HG03159 (cell line): Measurements from ENCODE around the gene PAK1IP1.
A peak's percentile ranks its signal among the peaks of the same experiment; 100 is the strongest.
"Not testable (repeated sequence)": the region's sequence is repeated elsewhere in the genome, so short reads cannot be mapped to it uniquely, and the experiment has no call there.

Experiments used
- ATAC-seq: cut with Tn5 transposase; IDR thresholded peaks from one replicate; pipeline ENCODE4 v1.9.1; 2021; ENCODE audit warnings: mild to moderate bottlenecking, moderate library complexity; ENCODE audit not compliant: unreplicated experiment

The PAK1IP1 gene

DNA sequence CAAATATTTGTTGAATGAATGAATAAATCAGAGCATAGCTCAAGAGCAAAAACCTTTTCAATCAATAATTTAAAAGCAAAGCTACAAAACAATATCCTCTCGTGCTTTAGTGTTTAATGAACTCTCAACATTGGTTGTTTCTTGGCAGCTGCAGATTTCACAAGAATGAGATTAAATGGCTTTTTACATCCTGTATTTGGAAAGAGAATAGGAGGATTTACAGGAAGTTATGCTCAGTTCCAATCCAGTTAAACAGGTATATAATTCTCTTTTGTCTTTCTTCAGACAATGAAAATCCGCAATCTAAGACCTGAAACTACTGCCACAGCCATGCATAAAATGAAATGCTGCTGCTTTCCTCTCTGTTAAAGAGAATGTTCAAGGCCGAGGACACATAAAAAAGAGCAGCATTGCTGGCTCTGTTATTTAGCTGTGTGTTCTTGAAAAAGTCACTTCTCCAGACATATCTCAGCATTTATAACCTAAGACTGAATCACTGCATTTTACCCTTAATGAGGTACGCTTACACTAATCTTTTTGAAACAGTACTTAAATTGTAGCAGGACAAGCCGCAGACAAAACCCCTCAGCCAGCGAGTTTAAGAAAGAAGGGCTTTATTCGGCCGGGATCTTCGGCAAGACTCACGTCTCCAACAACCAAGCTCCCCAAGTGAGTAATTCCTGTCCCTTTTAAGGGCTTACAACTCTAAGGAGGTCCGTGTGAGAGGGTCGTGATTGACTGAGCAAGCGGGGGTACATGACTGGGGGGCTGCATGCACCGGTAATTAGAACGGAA is 3.9 kb upstream of the PAK1IP1 start:
- no peak for ATAC-seq

DNA sequence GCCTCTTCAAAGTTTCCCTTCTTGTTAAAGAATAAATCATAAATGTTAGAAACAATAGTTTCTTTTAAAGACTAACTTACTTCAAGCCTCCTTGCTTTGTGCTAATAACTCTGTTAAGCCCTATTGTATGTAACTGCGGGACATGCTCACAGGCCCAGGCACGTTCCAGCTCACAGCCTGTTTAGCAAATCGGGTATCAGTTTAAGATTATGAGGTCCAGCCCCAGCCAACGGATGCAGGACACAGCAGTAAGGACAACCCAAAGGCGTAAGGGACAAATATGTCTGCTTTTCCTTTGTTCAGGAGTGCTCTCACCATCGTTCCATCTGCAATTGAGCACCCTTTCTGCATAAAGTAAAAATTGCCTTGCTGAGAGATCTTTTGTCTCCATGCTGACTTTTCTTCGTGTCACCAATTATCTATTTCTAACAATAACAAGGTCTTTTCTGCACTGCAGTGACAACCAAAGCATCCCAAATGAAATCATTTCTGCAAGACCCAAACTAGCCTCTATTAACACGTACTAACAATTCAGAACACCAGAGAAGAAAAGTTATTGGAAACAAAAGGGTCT is 1.7 kb upstream of the PAK1IP1 start:
- no peak for ATAC-seq

DNA sequence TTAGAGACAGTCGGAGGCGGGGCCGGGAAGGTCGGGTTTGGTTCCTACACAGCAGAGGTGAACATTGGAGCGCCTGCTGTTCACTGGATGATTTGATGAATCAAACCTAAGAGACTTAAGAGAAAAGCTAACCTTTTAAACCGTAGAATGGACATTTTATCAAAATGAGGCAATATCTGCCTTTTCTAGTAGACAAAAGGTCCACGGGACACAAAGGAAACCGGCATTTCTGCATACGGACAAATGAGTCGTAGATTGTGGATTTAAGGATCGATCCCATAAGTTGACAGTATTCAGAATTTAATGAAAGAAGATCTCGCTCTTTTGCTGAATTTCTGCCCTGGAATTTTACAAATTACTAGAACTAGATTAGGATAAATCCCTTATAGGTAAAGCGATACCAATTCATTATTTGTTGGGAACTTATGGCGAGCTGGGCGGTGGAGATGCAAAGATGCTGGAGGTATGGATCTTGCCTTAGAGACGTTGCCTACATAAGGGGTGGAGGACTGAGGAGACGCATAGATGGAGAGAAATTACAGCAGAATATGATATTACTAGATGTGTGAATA is 400 bp downstream of the PAK1IP1 start:
- ATAC-seq, result no peak

DNA sequence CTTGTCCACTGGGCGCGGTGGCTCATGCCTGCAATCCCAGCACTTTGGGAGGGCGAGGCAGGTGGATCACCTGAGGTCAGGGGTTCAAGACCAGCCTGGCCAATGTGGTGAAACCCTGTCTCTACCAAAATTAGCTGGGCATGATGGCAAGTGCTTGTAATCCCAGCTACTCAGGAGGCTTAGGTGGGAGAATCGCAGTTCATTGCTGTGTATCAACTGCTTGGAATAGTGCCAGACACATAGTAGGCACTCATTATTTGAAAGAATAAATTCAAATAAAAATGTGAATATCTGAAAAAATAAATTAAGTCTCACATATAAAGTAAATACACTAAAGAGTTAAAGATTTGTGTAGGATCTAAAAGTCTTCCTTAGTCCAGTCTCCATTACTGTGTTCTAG is 1.9 kb downstream of the PAK1IP1 start:
- ATAC-seq, result no peak

DNA sequence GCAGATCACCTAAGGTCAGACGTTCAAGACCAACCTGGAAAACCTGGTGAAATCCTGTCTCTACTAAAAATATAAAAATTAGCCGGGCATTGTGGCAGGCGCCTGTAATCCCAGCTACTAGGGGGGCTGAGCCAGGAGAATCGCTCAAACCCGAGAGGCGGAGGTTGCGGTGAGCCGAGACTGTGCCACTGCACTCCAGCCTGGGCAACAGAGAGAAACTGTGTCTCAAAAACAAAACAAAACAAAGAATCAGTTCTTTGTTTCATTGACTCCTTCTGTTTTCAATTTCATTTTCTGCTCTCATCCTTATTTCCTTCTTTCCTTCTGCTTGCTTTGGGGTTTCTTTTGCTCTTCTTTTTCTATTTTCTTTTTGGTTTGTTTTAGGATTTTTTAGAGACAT is 19.2 kb downstream of the PAK1IP1 start:
- no peak for ATAC-seq

DNA sequence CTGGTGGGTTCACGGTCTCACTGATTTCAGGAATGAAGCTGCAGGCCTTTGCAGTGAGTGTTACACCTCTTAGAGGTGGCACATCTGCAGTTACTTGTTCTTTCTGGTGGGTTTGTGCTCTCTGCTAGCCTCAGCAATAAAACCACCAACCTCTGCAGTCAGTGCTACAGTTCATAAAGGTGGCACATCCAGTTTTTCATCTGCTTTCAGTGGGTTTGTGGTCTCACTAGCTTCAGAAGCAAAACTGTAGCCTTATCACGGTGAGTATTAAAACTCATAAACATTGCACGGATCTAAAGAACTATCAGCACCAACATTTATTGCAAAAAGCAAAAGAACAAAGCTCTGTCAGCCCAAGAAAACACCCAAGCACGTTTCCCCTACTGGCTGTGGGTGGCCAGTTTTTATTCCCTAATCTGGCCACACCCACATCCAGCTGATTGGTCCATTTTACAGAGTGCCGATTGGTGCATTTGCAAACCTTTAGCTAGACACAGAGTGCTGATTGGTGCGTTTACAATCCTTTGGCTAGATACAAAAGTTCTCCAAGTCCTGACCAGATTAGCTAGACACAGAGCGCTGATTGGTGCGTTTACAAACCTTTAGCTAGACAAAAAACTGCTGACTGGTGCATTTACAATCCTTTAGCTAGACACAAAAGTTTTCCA is 24.7 kb downstream of the PAK1IP1 start:
- ATAC-seq, result no peak

DNA sequence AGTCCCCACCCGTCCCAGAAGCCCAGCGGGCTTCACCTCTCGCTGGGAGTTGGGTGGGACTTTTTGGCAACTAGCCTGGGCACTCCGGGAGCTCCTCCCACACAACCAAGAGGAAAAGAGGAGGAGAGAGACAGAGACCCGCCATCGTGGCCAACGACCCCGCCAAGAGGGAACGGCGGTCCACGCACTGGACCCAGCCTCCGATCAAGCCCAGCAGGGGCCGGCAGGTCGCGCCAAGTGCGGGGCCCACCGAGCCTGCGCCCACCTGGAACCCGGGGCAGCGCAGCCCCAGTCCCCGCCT is 25.1 kb downstream of the PAK1IP1 start:
- ATAC-seq, result no peak

DNA sequence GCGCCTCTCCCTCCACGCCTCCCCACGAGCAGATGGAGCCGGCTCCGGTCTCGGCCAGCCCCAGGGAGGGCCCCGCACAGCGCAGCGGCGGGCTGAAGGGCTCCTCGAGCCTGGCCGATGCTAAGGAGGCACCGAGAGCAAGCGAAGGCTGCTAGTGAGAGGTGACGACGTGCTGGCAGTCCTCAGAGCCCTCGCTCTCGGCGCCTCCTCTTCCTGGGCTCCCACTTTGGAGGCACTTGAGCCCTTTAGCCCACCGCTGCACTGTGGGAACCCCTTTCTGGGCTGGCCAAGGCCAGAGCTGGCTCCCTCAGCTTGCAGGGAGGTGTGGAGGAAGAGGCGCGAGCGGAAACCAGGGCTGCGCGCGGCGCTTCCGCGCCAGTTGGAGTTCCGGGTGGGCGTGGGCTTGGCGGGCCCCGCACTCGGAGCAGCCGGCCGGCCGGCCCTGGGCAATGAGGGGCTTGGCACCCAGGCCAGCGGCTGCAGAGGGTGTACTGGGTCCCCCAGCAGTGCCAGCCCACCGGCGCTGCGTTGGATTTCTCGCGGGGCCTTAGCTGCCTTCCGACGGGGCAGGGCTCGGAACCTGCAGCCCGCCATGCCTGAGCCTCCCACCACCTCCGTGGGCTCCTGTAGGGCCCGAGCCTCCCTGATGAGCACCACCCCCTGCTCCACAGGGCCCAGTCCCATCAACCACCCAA is 25.6 kb downstream of the PAK1IP1 start:
- ATAC-seq, result peak; percentile 26

DNA sequence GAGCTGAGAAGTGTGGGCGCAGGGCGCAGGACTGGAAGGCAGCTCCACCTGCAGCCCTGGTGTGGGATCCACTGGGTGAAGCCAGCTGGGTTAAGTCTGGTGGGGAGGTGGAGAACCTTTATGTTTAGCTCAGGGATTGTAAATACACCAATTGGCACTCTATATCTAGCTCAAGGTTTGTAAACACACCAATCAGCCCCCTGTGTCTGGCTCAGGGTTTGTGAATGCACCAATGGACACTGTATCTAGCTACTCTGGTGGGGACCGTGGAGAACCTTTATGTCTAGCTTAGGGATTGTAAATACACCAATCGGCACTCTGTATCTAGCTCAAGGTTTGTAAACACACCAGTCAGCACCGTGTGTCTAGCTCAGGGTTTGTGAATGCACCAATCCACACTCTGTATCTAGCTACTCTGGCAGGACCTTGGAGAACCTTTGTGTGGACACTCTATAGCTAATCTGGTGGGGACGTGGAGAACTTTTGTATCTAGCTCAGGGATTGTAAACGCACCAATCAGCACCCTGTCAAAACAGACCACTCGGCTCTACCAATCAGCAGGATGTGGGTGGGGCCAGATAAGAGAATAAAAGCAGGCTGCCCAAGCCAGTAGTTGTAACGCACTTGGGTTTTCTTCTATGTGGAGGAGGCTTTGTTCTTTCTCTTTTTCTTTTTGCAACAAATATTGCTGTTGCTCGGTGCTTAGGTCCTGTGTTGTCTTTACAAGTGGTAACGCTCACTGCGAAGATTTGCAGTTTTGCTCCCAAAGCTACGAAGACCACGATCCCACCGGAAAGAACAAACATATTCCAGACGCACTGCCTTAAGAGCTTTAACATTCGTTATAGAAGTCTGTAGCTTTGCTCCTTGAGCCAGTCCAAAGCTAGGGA is 26.4 kb downstream of the PAK1IP1 start:
- not testable (repeated sequence) for ATAC-seq

DNA sequence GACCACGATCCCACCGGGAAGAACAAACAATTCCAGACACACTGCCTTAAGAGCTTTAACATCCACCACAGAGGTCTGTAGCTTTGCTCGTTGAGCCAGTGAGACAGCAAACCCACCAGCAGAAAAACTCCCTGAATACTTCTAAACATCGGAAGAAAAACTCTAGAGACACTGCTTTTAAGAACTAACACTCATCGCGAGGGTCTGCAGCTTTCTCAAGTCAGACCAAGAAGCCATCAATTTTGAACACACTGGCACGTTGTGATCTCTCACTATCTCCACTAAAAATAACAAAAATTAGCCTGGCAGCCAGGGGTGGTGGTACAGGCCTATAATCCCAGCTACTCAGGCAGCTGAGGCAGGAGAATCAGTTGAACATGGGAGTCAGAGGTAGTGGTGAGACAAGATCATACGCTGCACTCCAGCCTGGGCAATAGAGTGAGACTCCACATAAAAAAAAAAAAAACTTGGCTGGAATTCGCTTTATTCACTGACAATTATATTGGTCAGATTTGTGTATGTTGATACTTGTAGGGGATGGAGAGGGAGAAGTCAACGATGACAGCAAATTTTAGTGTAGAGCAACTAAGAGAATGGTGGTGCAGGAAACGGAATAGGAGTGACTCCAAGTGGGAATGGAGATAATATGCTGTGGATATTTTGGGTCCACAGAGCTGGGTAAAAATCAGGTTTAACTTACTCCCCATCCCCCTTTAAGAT is 27.2 kb downstream of the PAK1IP1 start:
- no peak for ATAC-seq

DNA sequence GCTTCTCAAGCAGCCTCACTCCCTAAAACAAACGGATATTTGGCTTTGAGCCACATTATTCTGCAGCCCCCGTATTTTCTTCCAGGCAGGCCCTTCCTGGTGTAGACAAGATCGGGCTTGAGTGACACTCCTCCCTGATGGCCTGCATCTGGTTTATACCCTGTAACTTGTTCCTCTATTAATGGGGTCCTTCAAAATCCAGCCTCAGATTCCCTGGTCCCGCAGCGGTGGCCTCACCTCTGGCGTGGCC is 27.7 kb downstream of the PAK1IP1 start:
- ATAC-seq, result no peak

DNA sequence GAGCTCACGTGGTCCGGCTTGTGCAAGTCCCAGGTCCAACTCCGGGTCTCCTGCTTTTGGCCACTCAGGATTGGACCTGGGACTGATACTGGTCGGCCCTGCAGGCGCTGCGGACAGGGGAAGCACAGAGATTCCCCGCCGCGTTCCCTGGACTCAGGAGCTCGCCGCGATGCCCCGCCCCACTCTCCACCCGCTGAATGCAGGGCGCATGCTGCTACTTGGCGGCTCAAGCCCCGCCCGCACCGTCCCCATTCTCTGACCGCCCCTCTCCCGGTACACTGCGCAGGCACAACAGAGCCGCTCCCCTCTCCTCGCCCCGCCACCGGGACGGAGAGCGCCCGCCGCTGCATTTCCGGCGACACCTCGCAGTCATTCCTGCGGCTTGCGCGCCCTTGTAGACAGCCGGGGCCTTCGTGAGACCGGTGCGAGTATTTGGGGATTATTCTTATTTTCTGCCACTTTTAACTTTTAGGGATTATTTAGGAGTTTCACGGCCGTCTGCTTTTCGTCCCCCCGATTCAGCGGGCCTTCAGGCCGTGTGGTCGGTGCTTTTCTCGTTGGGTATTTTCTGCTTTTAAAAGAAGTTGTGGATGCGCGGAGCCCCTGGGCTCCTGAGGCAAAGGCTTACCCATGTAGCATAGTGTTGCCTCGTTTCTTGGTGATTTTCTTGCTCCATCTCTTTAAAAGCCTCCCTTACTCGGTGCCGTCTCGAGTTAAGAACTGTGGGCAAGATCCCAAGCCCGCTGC is 28.2 kb downstream of the PAK1IP1 start, which contains the start of gene TMEM14C:
TMEM14C (plus strand) TSS at position 251 of the 747 bp plus-strand sequence. CDS start 1,544 bp downstream, outside the sequence.
- ATAC-seq, result peak; percentile 96

DNA sequence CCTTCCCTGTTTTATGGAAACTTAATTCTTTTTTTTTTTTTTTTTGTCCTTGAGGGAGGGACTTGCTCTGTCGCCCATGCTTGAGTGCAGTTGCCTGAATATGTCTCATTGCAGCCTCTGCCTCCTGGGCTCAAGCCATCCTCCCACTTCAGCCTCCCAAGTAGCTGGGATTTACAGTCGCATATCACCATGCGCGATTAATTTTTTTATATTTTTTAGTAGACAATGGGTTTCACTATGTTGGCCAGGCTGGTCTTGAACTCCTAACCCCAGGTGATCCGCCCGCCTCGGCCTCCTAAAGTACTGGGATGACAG is 28.8 kb downstream of the PAK1IP1 start:
- no peak for ATAC-seq

DNA sequence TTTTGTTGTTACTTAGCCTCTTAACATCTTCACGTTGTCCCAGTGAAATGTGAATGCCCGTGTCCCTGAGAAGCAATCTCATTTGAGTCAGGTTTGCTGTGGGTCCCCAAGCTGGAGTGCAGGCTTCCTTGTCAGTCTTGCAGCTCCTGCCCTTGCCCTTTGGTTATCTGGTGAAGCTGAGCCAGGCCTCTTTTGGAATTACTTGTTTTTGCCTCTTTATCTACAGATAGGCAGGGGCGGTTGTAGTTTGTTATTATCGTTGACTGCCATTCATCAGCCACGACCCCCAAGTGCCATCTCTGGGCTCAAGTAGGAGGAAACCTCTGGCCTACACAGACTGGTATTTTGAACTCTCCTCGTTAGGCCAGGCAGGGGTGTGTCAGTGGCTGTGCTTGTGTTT is 30.3 kb downstream of the PAK1IP1 start:
- ATAC-seq, result no peak

DNA sequence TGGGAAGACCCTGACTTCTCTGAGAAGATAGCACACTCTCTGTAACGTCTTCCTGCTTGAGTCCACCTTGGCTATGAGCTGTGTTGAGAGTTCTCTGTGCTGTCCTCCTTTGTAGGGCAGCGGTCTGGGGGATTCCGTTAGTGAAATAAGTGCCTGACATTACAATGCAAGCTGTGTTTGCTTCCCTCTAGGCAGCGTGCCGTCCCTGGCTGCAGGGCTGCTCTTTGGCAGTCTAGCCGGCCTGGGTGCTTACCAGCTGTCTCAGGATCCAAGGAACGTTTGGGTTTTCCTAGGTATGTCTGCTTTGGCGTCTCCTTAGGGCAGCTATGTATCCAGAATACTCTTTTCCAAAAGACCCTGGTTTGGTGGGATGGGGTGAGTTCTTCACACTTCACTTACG is 30.9 kb downstream of the PAK1IP1 start:
- no peak for ATAC-seq

DNA sequence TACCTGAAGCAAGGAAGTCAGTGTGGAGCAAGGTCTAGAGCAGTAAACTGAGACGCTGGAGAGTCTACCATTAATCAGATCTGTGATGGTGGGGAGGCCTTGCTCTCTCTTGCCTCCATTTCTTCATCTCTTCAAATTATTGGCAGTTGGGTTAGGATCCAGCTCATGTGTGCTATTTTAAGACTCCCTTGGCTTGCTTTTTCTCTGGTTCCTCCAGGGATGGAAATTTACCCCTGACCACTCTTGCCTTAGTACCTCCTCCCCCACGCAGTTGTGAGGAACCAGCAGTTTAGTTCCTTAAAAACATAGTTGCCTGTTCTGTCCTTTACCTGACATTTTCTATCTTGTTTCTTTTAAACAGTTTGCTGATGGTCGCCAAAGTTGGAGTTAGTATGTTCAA is 35.5 kb downstream of the PAK1IP1 start:
- ATAC-seq, result no peak

DNA sequence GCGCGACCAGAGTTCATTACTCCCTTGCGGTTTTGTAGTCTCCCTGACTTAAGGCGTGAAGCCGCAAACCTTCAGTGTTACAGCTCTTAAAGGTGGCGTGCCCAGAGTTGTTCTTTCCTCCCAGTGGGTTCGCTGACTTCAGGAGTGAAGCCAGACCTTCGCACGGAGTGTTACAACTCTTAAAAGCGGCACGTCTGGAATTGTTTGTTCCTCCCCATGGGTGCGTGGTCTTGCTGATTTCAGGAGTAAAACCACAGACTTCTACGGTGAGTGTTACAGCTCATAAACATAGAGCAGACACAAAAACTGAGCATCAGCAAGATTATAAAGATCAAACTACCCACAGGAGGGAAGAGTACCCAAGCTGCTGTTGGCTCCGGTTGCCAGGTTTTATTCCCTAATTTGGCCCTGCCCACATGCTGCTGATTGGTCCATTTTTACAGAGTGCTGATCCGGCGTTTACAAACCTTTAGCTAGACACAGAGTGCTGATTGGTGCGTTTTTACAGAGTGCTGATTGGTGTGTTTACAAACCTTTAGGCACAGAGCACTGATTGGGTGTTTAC is 38.5 kb downstream of the PAK1IP1 start:
- no peak for ATAC-seq

DNA sequence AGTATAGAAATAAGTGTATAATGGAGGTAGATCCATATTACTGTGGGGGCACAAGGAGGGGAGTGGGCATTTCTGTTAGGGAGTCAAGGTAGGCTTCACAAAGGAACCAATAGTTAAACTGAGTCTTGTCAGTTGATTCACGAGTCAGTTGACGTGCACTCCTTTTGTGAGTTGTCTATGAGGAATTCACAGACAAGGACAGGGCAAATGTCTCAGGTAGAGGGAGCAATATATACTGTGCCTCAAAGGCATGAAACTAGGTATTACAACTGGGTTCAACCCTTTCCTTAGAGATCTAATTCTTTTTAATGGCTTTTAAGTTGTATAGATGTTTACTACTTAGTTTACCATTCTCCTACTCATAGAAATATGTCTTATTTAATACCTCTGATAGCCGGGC is 39.1 kb downstream of the PAK1IP1 start:
- no peak for ATAC-seq

DNA sequence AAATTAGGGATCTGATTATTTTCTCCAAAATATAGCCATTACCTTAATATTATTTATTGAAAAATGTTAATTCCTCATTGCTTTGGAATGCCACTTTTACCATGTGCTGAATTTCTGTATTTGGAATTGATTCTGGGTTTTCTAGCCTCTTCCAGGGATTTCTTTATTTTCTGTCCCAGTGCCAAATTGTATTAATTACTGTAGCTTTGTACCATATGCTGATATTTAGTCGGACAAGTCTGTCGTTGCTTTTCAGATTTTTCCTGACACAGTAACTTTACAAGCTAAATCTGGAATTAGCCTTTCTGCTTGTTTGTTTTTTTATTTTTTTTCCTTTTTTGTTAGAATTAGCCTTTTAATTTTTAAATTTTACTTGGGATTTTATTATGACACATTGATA is 42.0 kb downstream of the PAK1IP1 start:
- no peak for ATAC-seq
